ENCODE data around the gene MIA2. TPM values are rescaled to one million over a fixed set of nuclear protein-coding genes. Genes with fewer than 3 reads are reported as not detected.
A peak's percentile ranks its signal among the peaks of the same experiment; 100 is the strongest.
"Not testable (repeated sequence)": the region's sequence is repeated elsewhere in the genome, so short reads cannot be mapped to it uniquely, and the experiment has no call there.

Gene MIA2
- total RNA-seq, 2 experiments from 2014 or later = 23.2 to 24.4 TPM

GRCh38 chr14:39302124-39302810, 68.6 kb downstream of the MIA2 start:
- POLR2A ChIA-PET = no interaction called here
- peaks cover 33% of the 10 kb centered on the region for H3K36me3 Mint-ChIP-seq
- no peaks in the 10 kb centered on the region for H3K9me3 Mint-ChIP-seq
- no peak overlapping the region for H3K4me3 Mint-ChIP-seq
- DNase-seq (no peak), ATAC-seq (ENCODE audit: low read depth) (no peak)
- H3K27ac Mint-ChIP-seq = no peak overlapping the region
- no peaks in the 10 kb centered on the region for H3K27me3 Mint-ChIP-seq
- H3K4me1 Mint-ChIP-seq = no peaks in the 10 kb centered on the region

- H3K27me3 Mint-ChIP-seq = no peaks in the 10 kb centered on the region
- no peaks in the 10 kb centered on the region for H3K9me3 Mint-ChIP-seq
- H3K4me3 Mint-ChIP-seq = no peak overlapping the region
- no peaks in the 10 kb centered on the region for H3K4me1 Mint-ChIP-seq
- H3K36me3 Mint-ChIP-seq = peaks cover 26% of the 10 kb centered on the region
- POLR2A ChIA-PET = no interaction called here
- H3K27ac Mint-ChIP-seq = no peak overlapping the region
- DNase-seq (no peak), ATAC-seq (ENCODE audit: low read depth) (no peak)
Measured at GRCh38 chr14:39303115-39303514, 69.4 kb downstream of the MIA2 start.

- Mint-ChIP-seq H3K9me3 (no peaks in the 10 kb centered on the region), H3K4me3 (no peak overlapping the region), H3K27me3 (no peaks in the 10 kb centered on the region), H3K27ac (no peak overlapping the region), H3K36me3 (peaks cover 32% of the 10 kb centered on the region), H3K4me1 (peaks cover 1% of the 10 kb centered on the region)
- DNase-seq = no peak
- POLR2A ChIA-PET = interaction anchor here (1.0 kb wide), 1 partner anchor 14 kb away, joined by 3 read pairs; no protein-coding TSS in a partner anchor
- no peak for ATAC-seq (ENCODE audit: low read depth)
Measured at GRCh38 chr14:39307815-39308214, 74.1 kb downstream of the MIA2 start.

GRCh38 chr14:39310051-39310450, 76.3 kb downstream of the MIA2 start:
- Mint-ChIP-seq H3K4me1 (peaks cover 1% of the 10 kb centered on the region), H3K27me3 (no peaks in the 10 kb centered on the region), H3K4me3 (no peak overlapping the region), H3K9me3 (no peaks in the 10 kb centered on the region), H3K36me3 (peaks cover 24% of the 10 kb centered on the region), H3K27ac (no peak overlapping the region)
- DNase-seq = no peak
- no peak for ATAC-seq (ENCODE audit: low read depth)
- POLR2A ChIA-PET = no interaction called here

- Mint-ChIP-seq H3K27me3 (no peaks in the 10 kb centered on the region), H3K36me3 (peaks cover 25% of the 10 kb centered on the region), H3K9me3 (no peaks in the 10 kb centered on the region), H3K4me3 (no peak overlapping the region), H3K27ac (no peak overlapping the region), H3K4me1 (peaks cover 1% of the 10 kb centered on the region)
- POLR2A ChIA-PET = no interaction called here
- DNase-seq (no peak), ATAC-seq (ENCODE audit: low read depth) (no peak)
Measured at GRCh38 chr14:39315859-39316444, 82.2 kb downstream of the MIA2 start.

GRCh38 chr14:39316830-39317553, 83.3 kb downstream of the MIA2 start:
- peaks cover 1% of the 10 kb centered on the region for H3K4me1 Mint-ChIP-seq
- H3K27ac Mint-ChIP-seq = no peak overlapping the region
- no peaks in the 10 kb centered on the region for H3K9me3 Mint-ChIP-seq
- POLR2A ChIA-PET = no interaction called here
- ATAC-seq (ENCODE audit: low read depth) (no peak), DNase-seq (no peak)
- H3K4me3 Mint-ChIP-seq = no peak overlapping the region
- no peaks in the 10 kb centered on the region for H3K27me3 Mint-ChIP-seq
- peaks cover 24% of the 10 kb centered on the region for H3K36me3 Mint-ChIP-seq

GRCh38 chr14:39318574-39318973, 84.9 kb downstream of the MIA2 start:
- no peak overlapping the region for H3K4me3 Mint-ChIP-seq
- POLR2A ChIA-PET = no interaction called here
- no peak overlapping the region for H3K27ac Mint-ChIP-seq
- H3K9me3 Mint-ChIP-seq = no peaks in the 10 kb centered on the region
- peaks cover 25% of the 10 kb centered on the region for H3K36me3 Mint-ChIP-seq
- no peaks in the 10 kb centered on the region for H3K27me3 Mint-ChIP-seq
- H3K4me1 Mint-ChIP-seq = no peaks in the 10 kb centered on the region
- DNase-seq = no peak
- ATAC-seq (ENCODE audit: low read depth) = no peak

- ATAC-seq (ENCODE audit: low read depth) (no peak), DNase-seq (no peak)
- Mint-ChIP-seq H3K4me1 (no peaks in the 10 kb centered on the region), H3K4me3 (no peak overlapping the region), H3K9me3 (no peaks in the 10 kb centered on the region), H3K36me3 (peaks cover 28% of the 10 kb centered on the region), H3K27me3 (no peaks in the 10 kb centered on the region), H3K27ac (no peak overlapping the region)
- POLR2A ChIA-PET = interaction anchor here (0.7 kb wide), 1 partner anchor 28 kb away, joined by 3 read pairs; no protein-coding TSS in a partner anchor
Measured at GRCh38 chr14:39319381-39319780, 85.7 kb downstream of the MIA2 start.

GRCh38 chr14:39320318-39320717, 86.6 kb downstream of the MIA2 start:
- Mint-ChIP-seq H3K9me3 (no peaks in the 10 kb centered on the region), H3K4me1 (no peaks in the 10 kb centered on the region), H3K27me3 (no peaks in the 10 kb centered on the region), H3K27ac (no peak overlapping the region), H3K4me3 (no peak overlapping the region), H3K36me3 (peaks cover 27% of the 10 kb centered on the region)
- POLR2A ChIA-PET = no interaction called here
- no peak for DNase-seq
- no peak for ATAC-seq (ENCODE audit: low read depth)

GRCh38 chr14:39322807-39323206, 89.1 kb downstream of the MIA2 start:
- Mint-ChIP-seq H3K9me3 (no peaks in the 10 kb centered on the region), H3K27ac (no peak overlapping the region), H3K4me3 (no peak overlapping the region), H3K36me3 (peaks cover 34% of the 10 kb centered on the region), H3K4me1 (no peaks in the 10 kb centered on the region), H3K27me3 (no peaks in the 10 kb centered on the region)
- DNase-seq = no peak
- no peak for ATAC-seq (ENCODE audit: low read depth)
- POLR2A ChIA-PET = no interaction called here

- peaks cover 2% of the 10 kb centered on the region for H3K4me1 Mint-ChIP-seq
- H3K27ac Mint-ChIP-seq = no peak overlapping the region
- no peak for ATAC-seq (ENCODE audit: low read depth)
- peaks cover 42% of the 10 kb centered on the region for H3K36me3 Mint-ChIP-seq
- no peak overlapping the region for H3K4me3 Mint-ChIP-seq
- DNase-seq = no peak
- POLR2A ChIA-PET = no interaction called here
- peaks cover 3% of the 10 kb centered on the region for H3K9me3 Mint-ChIP-seq
- H3K27me3 Mint-ChIP-seq = no peaks in the 10 kb centered on the region
Measured at GRCh38 chr14:39324097-39324496, 90.4 kb downstream of the MIA2 start.

GRCh38 chr14:39339003-39339402, 105.3 kb downstream of the MIA2 start:
- Mint-ChIP-seq H3K4me3 (no peak overlapping the region), H3K36me3 (peaks cover 30% of the 10 kb centered on the region), H3K27me3 (no peaks in the 10 kb centered on the region), H3K27ac (no peak overlapping the region), H3K9me3 (peaks cover 3% of the 10 kb centered on the region), H3K4me1 (peaks cover 19% of the 10 kb centered on the region)
- no peak for ATAC-seq (ENCODE audit: low read depth)
- POLR2A ChIA-PET = no interaction called here
- DNase-seq = no peak

- H3K4me3 Mint-ChIP-seq; H3K27me3 Mint-ChIP-seq; H3K27ac Mint-ChIP-seq; ATAC-seq (ENCODE audit: low read depth); H3K9me3 Mint-ChIP-seq; DNase-seq; POLR2A ChIA-PET: not testable (repeated sequence)
- peaks cover 28% of the 10 kb centered on the region for H3K36me3 Mint-ChIP-seq
- peaks cover 20% of the 10 kb centered on the region for H3K4me1 Mint-ChIP-seq
Measured at GRCh38 chr14:39341126-39341525, 107.4 kb downstream of the MIA2 start.

- Mint-ChIP-seq H3K4me3 (peak overlapping the region; percentile 26), H3K9me3 (peaks cover 3% of the 10 kb centered on the region), H3K36me3 (peaks cover 31% of the 10 kb centered on the region), H3K4me1 (peaks cover 26% of the 10 kb centered on the region), H3K27ac (peak overlapping the region; percentile 18), H3K27me3 (no peaks in the 10 kb centered on the region)
- POLR2A ChIA-PET = interaction anchor here (0.8 kb wide), 1 partner anchor 240 kb away, joined by 3 read pairs; the partner anchor contains the start of gene SEC23A
- DNase-seq (no peak), ATAC-seq (ENCODE audit: low read depth) (peak; percentile 90)
Measured at GRCh38 chr14:39342768-39343167, 109.1 kb downstream of the MIA2 start.
